Naive thymus-derived CD8-positive, alpha-beta T cell (primary cell): ENCODE measurements around the gene SAMD14. TPM values are rescaled to one million over a fixed set of nuclear protein-coding genes. Genes with fewer than 3 reads are reported as not detected.

Experiments
- ATAC-seq, 2 donors: fragments of 150-1000 bp; cut with Tn5 transposase in 1 of 2; sonication (Bioruptor Pico), chemical (Tn5 transposase) in 1 of 2; 1 replicate in 1 of 2; 2 replicates in 1 of 2; pipeline ENCODE4 v1.10.0; 2021; ENCODE audit warnings: mild to moderate bottlenecking in 2 of 2, moderate library complexity in 2 of 2
- POLR2A ChIA-PET: fragments of 350-600 bp; sonication (Branson Sonifier 250); formaldehyde crosslinking; loops from one replicate; lab custom pipeline; 2021; ENCODE audit warnings: antibody characterized with exemption; lab: Charles Lee
- DNase-seq, 10 donors: peaks; one replicate each; pipeline versions ENCODE4 v3.0.0 to v3.0.0-alpha.2; 2020 to 2022
- H3K27ac Mint-ChIP-seq, 10 donors: one replicate each; pipeline ENCODE4 v1.8.0; 2020 to 2022; ENCODE audit warnings: mild to moderate bottlenecking in 10 of 10, mixed read lengths in 10 of 10, moderate library complexity in 4 of 10, inconsistent platforms in 1 of 10
- H3K27me3 Mint-ChIP-seq, 5 donors: one replicate each; pipeline ENCODE4 v1.8.0; 2021 to 2022; ENCODE audit warnings: mixed read lengths in 5 of 5
- H3K36me3 Mint-ChIP-seq, 3 donors: one replicate each; pipeline ENCODE4 v1.8.0; 2020 to 2022; ENCODE audit warnings: mixed read lengths in 3 of 3, mild to moderate bottlenecking in 2 of 3, inconsistent platforms in 1 of 3
- H3K4me1 Mint-ChIP-seq, 4 donors: one replicate each; pipeline ENCODE4 v1.8.0; 2021 to 2022; ENCODE audit warnings: mixed read lengths in 4 of 4
- H3K4me3 Mint-ChIP-seq, 10 donors: one replicate each; pipeline ENCODE4 v1.8.0; 2020 to 2022; ENCODE audit warnings: mild to moderate bottlenecking in 10 of 10, mixed read lengths in 10 of 10, moderate library complexity in 6 of 10, inconsistent platforms in 1 of 10
- H3K9me3 Mint-ChIP-seq, 9 donors: one replicate each; pipeline ENCODE4 v1.8.0; 2020 to 2022; ENCODE audit warnings: mixed read lengths in 9 of 9, mild to moderate bottlenecking in 3 of 9, inconsistent platforms in 1 of 9, moderate library complexity in 1 of 9
- polyA plus RNA-seq, 3 donors: library from polyadenylated mRNA; unstranded; fragments of 300-500 nt; fragmentation: Illumina TruSeq; gene quantifications; one replicate each; pipeline ENCODE4 v1.2.3, GENCODE V29; 2021
- total RNA-seq, 8 experiments: library from RNA in 2 of 8; stranded (reverse) in 2 of 8; gene quantifications; one replicate each; pipeline ENCODE4 v1.2.3 and lab custom pipeline; 2021 to 2026

Gene SAMD14
- total and polyA plus RNA-seq, 5 experiments from 2014 or later: 0.30 TPM; not detected in 4

DNA sequence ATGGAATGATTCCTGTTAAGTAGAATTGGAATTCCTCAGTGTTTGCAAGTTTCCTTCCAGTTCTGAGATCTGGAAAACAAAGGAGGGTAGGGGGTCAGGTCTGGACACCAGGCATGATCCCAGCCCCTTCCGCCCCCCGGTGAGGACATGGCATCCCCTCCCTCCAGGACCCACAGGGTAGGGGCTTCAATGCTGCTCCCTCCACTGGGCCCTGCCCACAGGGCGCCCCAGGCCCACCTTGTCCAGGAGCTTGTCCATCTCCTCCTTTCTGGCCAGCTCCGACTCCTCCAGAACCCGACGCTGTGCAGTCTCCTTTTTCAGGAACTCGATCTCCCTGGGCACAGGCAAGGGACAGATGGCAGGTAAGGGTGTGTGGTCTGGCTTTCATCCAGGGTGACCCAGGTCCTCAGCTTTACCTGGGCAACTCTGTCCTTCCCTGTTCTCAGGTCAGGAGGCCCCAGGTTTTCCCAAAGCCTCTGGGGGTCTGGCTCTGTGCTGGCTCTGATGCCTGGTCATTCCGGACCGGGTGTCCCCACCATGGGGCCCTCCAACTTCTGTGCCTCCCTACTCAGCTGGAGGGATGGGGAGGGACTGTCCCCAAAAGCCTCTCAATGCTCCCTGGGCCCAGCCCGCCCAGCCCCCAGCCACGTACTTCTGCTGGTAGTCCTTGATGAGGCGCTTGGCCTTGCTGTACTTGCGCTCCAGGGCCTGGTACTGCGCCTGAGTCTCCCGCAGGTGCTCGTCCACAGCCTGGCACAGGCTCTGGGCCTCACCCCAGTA lies 5.5 kb upstream of the SAMD14 start:
- POLR2A ChIA-PET: interaction anchor here (2.5 kb wide), 1 partner anchor 13 kb away, joined by 9 read pairs; no protein-coding TSS in a partner anchor
- no peak overlapping the region for H3K4me3 Mint-ChIP-seq
- H3K9me3 Mint-ChIP-seq: no peaks in the 10 kb centered on the region
- peaks cover 5 to 58% (median 31%) of the 10 kb centered on the region in 3 donors for H3K36me3 Mint-ChIP-seq
- H3K4me1 Mint-ChIP-seq: peaks cover 34 to 42% (median 34%) of the 10 kb centered on the region in 4 donors
- peak overlapping the region in 1 of 10 donors; percentile 67 for H3K27ac Mint-ChIP-seq
- no peak for ATAC-seq
- DNase-seq: no peak
- peaks cover 3 to 8% (median 8%) of the 10 kb centered on the region in 5 donors for H3K27me3 Mint-ChIP-seq

DNA sequence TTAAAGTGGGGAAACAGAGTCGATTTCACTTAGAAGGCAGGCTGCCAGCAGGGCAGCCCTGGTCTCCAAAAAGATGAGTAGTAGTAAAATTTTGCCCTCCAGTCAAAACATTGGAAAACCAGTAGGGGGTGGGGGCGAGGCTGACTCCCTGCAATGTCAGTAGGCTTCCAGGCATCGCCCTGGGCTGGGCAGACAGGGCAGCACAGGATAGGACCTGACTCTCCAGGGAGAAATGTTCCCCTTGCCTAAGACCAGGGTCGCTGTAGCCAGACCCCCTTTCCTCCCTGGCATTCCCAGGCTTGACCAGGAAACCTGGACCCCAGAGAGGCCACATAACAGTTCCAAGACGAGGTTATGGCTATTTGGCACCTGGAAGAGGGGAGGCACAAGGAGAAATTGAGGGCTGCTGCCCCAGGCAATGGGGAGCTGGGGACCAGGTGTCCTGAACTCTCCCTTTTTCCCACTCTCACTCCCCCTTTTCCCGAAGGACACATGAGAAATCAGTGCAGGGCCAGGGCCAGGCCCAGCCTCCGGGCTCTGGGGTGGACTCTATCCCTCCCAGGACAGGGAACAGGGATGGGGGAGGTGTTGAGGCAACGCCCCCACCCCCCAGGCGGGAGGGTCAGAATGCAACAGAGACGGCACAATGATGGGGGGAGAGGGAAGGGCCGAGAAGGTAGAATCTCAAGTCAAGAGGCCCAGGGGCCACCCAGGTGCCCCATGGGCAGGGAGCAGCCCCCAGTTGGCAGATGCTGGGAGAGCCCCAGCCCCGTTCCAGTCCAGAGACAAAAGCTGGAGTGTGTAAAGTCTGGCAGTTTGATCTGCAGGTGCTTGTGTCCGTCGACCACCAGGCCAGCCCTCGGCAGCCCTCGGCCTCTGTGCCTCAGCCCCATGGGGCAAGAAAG lies 4.5 kb upstream of the SAMD14 start:
- ATAC-seq (no peak), DNase-seq (no peak)
- H3K4me3 Mint-ChIP-seq: no peak overlapping the region
- POLR2A ChIA-PET: no interaction called here
- H3K36me3 Mint-ChIP-seq: peaks cover 5 to 50% (median 27%) of the 10 kb centered on the region in 3 donors
- H3K9me3 Mint-ChIP-seq: no peaks in the 10 kb centered on the region
- H3K27me3 Mint-ChIP-seq: peaks cover 3 to 11% (median 8%) of the 10 kb centered on the region in 5 donors
- peaks cover 25 to 34% (median 26%) of the 10 kb centered on the region in 4 donors for H3K4me1 Mint-ChIP-seq
- peak overlapping the region in 1 of 10 donors; percentile 43 for H3K27ac Mint-ChIP-seq

DNA sequence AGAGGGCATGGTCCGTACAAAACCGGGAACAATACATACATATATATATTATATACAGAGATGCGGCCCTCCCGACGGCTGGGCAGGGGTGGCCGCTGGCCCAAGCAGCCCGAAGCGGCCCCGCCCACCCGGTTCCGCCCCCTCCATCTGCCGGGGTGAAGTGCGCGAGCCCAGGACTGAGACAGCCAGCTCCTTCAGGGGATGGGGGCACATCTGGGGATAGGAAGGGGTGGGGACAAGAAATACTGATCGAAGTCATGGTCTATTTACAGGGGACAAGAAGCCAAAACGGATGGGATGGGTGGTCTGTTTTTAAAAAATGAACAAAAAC lies 3.8 kb upstream of the SAMD14 start:
- no peak overlapping the region for H3K4me3 Mint-ChIP-seq
- peak overlapping the region in 3 of 10 donors; percentile 12 to 43 (median 18) for H3K27ac Mint-ChIP-seq
- H3K36me3 Mint-ChIP-seq: peaks cover 5 to 45% (median 20%) of the 10 kb centered on the region in 3 donors
- no peak for DNase-seq
- H3K27me3 Mint-ChIP-seq: peaks cover 4 to 14% (median 10%) of the 10 kb centered on the region in 5 donors
- POLR2A ChIA-PET: no interaction called here
- H3K9me3 Mint-ChIP-seq: no peaks in the 10 kb centered on the region
- H3K4me1 Mint-ChIP-seq: peaks cover 26 to 35% (median 30%) of the 10 kb centered on the region in 4 donors
- ATAC-seq: no peak

DNA sequence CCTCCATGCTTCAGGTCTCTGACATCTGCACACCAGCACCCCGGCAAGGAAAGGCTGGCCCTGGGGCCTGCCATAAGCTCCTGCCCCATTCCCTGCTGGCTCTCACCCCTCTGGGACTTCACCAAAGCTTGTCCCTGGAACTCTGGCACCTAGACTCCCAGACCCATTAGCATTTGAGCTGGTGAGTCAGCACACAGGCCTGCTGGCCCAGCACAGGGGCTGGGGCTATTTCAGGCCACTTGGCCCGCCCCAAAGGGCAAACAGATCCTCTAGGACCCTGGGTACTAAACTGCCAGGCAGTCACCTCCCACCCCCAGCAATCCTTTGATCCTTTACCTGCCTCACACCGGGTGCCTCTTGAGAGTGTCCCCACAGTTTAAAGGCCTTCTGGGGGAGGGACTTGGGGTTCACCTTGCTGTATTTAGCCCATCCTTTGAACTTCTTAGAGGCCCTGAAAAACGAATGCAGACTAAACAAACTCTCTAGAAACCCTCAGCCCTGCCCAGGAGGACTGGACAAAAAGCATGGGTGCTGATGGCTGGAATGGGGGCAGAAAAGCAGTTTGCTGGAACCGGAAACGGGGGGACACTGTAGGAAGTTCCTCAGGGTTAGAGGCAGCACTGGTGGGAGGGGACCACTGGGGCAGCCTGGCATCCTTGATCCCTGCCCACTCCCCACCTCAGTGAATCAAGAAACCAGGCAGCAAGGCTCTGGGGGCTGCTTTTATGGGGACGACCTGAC lies 3.2 kb upstream of the SAMD14 start:
- peaks cover 5 to 19% (median 13%) of the 10 kb centered on the region in 5 donors for H3K27me3 Mint-ChIP-seq
- H3K36me3 Mint-ChIP-seq: peaks cover 2 to 41% (median 15%) of the 10 kb centered on the region in 3 donors
- ATAC-seq: no peak
- POLR2A ChIA-PET: interaction anchor here (1.1 to 2.0 kb wide), 3 partner anchors 19 to 36 kb away, joined by 4 to 5 read pairs (median 5); no protein-coding TSS in a partner anchor
- H3K27ac Mint-ChIP-seq: peak overlapping the region in 4 of 10 donors; percentile 4 to 67 (median 28)
- DNase-seq: no peak
- H3K4me3 Mint-ChIP-seq: peak overlapping the region in 1 of 10 donors; percentile 41
- H3K9me3 Mint-ChIP-seq: no peaks in the 10 kb centered on the region
- H3K4me1 Mint-ChIP-seq: peaks cover 27 to 40% (median 31%) of the 10 kb centered on the region in 4 donors

DNA sequence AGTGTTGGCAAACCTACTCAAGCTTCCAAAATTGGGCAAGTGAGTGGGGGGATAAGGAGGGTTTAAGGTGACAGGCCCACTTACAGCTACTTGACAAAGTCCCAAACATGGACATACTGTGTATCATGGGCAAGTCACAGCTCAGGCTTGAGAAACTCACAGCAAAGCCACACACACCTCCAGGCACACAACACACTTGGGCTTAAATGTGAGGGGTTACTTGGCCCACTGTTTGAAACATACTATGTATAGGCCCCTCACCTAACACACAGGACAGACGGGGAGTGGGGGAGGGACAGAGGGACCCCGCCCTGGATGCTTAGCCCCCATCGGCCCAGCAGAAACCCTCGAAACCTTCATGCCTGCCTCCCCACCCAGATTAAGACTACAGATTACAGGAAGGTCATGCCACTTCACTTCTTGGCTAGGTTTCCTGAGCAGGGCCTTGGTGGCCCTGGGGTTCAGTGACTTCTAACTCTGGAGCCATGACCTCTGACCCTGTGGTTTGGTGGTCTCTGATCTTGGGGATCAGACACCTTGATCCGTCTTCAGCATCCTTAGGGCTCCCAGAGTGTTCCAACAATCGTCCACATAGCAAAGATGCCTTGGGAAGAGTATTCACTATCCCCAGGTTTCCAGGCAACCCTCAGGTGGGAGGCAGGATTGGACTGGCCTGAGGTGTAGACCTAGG lies 2.3 kb upstream of the SAMD14 start:
- H3K4me3 Mint-ChIP-seq: peak overlapping the region in 2 of 10 donors; percentile 66 to 68
- DNase-seq: no peak
- no peaks in the 10 kb centered on the region for H3K9me3 Mint-ChIP-seq
- H3K36me3 Mint-ChIP-seq: peaks cover 0 to 32% (median 7%) of the 10 kb centered on the region in 3 donors
- peaks cover 5 to 20% (median 13%) of the 10 kb centered on the region in 5 donors for H3K27me3 Mint-ChIP-seq
- POLR2A ChIA-PET: interaction anchor here (1.1 to 2.0 kb wide), 3 partner anchors 20 to 37 kb away, joined by 4 to 5 read pairs (median 5); no protein-coding TSS in a partner anchor
- H3K27ac Mint-ChIP-seq: peak overlapping the region in 7 of 10 donors; percentile 4 to 96 (median 45)
- H3K4me1 Mint-ChIP-seq: peaks cover 21 to 39% (median 36%) of the 10 kb centered on the region in 4 donors
- ATAC-seq: no peak

DNA sequence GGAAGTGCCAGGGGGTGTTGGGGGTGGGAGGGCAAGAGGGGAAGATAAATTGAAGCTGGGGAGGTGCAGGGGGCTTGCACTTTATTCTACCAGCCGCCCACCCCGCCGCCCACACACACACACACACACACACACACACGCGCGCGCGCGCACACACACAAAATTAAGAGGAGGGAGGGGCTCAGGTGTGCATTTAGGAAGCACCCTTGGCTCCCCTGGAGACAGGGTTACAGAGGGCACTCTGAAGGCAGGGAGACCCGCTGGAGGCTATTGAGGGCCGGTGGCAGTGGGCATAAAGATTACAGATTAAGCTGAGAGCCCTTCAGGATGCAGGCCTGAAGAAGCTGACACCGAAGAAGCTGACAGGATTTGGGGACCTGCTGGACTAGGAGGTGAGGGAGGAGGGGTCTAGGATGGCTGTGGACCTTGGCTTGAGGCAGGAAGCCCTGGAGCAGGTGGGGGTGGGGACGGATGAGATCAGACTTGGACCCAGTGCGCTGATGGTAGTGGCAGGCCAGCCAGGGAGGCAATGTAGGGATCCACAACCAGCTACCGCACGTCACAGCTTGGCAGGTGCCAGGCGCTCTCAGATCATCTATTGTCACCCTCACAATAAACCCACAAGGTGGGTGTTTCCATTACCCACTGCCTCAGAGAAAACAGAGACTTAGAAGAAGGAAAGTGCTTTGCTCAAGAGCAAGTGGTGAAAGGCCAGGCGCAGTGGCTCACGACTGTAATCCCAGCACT lies 772 bp upstream of the SAMD14 start:
- Mint-ChIP-seq H3K9me3 (no peaks in the 10 kb centered on the region), H3K36me3 (peaks cover 0 to 19% (median 0%) of the 10 kb centered on the region in 3 donors), H3K4me1 (peaks cover 19 to 39% (median 34%) of the 10 kb centered on the region in 4 donors), H3K4me3 (peak overlapping the region; percentile 57 to 91 (median 75)), H3K27ac (peak overlapping the region in 9 of 10 donors; percentile 41 to 96 (median 88)), H3K27me3 (peaks cover 5 to 20% (median 13%) of the 10 kb centered on the region in 5 donors)
- peak in 4 of 10 donors; percentile 35 to 46 (median 42) for DNase-seq
- POLR2A ChIA-PET: interaction anchor here (0.7 to 2.2 kb wide), 5 partner anchors 8 to 541 kb away, joined by 3 to 10 read pairs (median 5); no protein-coding TSS in a partner anchor
- peak; percentile 26 to 67 for ATAC-seq

DNA sequence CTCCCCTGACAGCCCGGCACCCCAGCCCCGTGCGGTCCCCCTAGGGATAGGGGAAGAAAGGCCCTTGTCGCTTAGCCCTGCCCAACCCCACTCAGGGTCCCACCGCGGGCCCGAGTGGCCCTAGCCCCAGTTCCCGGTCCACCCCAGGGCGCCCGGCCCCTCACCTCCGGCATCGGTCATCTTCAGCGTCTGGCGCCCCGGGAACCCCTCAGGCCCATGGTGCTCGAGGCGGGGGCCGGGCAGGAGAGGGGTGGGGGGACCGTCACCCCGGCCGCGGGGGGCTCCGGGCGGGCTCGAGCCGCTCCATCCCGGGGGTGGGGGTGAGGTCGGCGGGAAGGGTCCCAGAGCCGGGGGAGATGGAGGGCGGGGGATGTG lies 620 bp downstream of the SAMD14 start:
- peaks cover 5 to 20% (median 13%) of the 10 kb centered on the region in 5 donors for H3K27me3 Mint-ChIP-seq
- peak overlapping the region; percentile 63 to 86 (median 77) for H3K4me3 Mint-ChIP-seq
- peaks cover 0 to 9% (median 0%) of the 10 kb centered on the region in 3 donors for H3K36me3 Mint-ChIP-seq
- DNase-seq: no peak
- peak in 1 of 2 donors; percentile 18 for ATAC-seq
- H3K9me3 Mint-ChIP-seq: no peaks in the 10 kb centered on the region
- POLR2A ChIA-PET: interaction anchor here (0.6 to 2.2 kb wide), 3 partner anchors 10 to 12 kb away, joined by 3 to 10 read pairs (median 8); no protein-coding TSS in a partner anchor
- peaks cover 19 to 39% (median 34%) of the 10 kb centered on the region in 4 donors for H3K4me1 Mint-ChIP-seq
- H3K27ac Mint-ChIP-seq: peak overlapping the region in 3 of 10 donors; percentile 25 to 82 (median 73)

DNA sequence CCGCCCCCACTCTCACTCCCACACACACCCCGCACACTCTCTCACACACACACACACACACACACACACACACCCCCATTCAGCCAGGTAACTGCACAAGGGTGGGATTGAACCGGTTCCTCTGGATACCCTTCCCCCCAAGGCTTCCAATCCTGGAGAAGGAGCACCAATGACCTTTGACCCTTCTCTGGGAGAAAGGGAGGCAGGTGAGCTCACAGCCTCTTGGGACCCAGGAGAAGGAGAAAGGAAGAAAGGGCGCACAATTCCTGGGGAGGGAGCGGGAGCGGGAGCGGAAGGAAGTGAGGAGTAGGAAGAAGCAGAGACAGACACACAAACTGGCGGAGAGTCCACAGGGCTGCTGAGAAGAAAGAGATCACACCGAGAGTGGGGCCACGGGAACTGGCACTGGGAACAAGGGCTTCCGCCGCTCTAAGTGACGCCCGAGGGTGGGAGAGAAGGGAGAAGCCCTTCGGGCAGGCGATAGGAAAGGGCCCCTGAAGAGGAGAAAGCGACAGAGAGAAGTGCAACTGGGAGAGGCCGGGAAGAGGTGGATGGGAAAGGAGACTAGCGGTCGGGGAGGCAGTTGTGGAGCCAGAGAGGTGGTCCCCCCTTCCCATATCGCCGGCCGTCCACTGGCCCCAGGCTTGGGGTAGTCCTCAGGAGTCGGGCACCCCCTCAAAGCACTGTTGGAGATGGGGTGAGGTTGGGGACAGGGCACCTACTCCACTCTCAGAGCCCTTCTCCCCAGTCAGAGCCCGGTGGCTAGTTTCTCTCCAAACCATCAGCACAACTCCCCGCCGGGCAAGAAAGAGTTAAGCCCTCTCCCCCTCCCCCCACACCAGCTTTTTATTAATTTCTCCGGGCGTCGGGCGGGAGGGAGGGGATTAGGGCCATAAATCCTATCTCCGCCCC lies 1.3 kb downstream of the SAMD14 start:
- POLR2A ChIA-PET: interaction anchor here (2.2 kb wide), 1 partner anchor 11 kb away, joined by 8 read pairs; no protein-coding TSS in a partner anchor
- H3K36me3 Mint-ChIP-seq: peaks cover 0 to 6% (median 0%) of the 10 kb centered on the region in 3 donors

DNA sequence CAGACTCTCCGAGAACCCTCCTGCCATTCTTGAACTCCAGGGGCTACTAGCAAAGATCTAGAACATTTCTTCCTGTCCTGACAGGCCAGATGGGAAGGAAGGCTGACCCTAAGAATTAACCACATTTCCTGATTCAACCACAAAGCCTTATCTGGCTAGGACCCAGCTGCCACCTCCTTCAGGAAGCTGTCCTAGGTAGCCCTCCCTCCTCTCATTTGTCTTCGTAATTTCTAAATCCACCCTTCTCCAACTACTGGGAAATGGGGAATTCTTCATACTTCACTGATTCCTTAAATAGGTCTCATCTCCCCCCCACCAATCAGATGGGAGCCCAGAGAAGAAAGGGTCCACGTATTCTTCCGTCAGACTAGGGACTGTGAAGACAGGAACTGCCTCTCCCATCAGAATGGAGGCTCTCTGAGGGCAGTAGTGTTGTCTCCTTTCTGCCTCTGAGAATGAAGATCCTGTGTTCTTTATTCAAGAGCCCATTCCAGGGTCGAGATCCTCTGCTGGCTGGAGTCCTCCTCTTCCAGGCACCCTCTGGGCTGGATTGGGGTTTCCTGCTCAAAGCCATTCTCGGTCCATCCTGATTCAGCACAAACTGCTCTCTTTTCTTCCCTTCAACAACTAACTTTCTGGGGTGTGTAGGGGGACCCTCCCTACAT lies 2.1 kb downstream of the SAMD14 start:
- DNase-seq (no peak), ATAC-seq (no peak)
- Mint-ChIP-seq H3K4me3 (peak overlapping the region in 1 of 10 donors; percentile 6), H3K36me3 (peaks cover 0 to 2% (median 0%) of the 10 kb centered on the region in 3 donors), H3K27me3 (peaks cover 5 to 22% (median 13%) of the 10 kb centered on the region in 5 donors), H3K27ac (peak overlapping the region in 2 of 10 donors; percentile 20 to 56), H3K4me1 (peaks cover 19 to 39% (median 32%) of the 10 kb centered on the region in 4 donors), H3K9me3 (no peaks in the 10 kb centered on the region)
- POLR2A ChIA-PET: no interaction called here

More for the DNA sequence above, 1.3 kb downstream of the SAMD14 start:
- ATAC-seq: no peak
- peaks cover 19 to 39% (median 34%) of the 10 kb centered on the region in 4 donors for H3K4me1 Mint-ChIP-seq
- peak overlapping the region in 6 of 10 donors; percentile 8 to 82 (median 64) for H3K27ac Mint-ChIP-seq
- peaks cover 5 to 20% (median 13%) of the 10 kb centered on the region in 5 donors for H3K27me3 Mint-ChIP-seq
- H3K9me3 Mint-ChIP-seq: no peaks in the 10 kb centered on the region
- DNase-seq: no peak
- peak overlapping the region; percentile 61 to 86 (median 74) for H3K4me3 Mint-ChIP-seq
